GM12875 (cell line): ENCODE measurements around the gene HMGA1.

Experiments used
- H3K4me3 ChIP-seq: one replicate; pipeline ENCODE4 v1.5.1; 2011; ENCODE audit warnings: low read depth, low read length, control low read depth
- TF ChIP-seq, protein P1 (sequence below): IDR thresholded peaks from 2 replicates; pipeline ENCODE4 v1.5.1; 2011; ENCODE audit warnings: low read depth, mild to moderate bottlenecking, control low read depth, inconsistent platforms, low read length, moderate library complexity, borderline replicate concordance; ENCODE audit not compliant: insufficient read depth

Gene HMGA1

DNA sequence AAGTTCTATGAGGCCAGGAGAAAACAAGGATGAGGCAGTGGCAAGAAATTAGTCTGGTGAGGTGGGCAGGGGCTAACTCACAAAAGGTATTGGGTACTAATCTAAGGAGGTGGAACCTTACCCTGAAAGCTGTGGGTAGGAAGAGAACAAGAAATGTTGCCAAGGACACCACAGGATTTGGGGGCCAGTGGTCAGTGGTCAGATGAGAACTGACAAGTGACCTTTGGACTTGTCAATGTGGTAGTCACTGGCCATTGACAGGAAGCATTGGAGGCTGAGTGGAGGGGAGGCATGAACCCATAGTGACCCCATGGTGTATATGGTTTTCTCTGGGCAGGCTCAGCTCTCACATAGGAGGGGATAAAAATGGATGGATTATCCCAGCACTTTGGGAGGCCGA, 37.5 kb downstream of the HMGA1 start:
- TF ChIP-seq, protein P1, sequence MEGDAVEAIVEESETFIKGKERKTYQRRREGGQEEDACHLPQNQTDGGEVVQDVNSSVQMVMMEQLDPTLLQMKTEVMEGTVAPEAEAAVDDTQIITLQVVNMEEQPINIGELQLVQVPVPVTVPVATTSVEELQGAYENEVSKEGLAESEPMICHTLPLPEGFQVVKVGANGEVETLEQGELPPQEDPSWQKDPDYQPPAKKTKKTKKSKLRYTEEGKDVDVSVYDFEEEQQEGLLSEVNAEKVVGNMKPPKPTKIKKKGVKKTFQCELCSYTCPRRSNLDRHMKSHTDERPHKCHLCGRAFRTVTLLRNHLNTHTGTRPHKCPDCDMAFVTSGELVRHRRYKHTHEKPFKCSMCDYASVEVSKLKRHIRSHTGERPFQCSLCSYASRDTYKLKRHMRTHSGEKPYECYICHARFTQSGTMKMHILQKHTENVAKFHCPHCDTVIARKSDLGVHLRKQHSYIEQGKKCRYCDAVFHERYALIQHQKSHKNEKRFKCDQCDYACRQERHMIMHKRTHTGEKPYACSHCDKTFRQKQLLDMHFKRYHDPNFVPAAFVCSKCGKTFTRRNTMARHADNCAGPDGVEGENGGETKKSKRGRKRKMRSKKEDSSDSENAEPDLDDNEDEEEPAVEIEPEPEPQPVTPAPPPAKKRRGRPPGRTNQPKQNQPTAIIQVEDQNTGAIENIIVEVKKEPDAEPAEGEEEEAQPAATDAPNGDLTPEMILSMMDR, result no peak
- H3K4me3 ChIP-seq, result no peak overlapping the region

DNA sequence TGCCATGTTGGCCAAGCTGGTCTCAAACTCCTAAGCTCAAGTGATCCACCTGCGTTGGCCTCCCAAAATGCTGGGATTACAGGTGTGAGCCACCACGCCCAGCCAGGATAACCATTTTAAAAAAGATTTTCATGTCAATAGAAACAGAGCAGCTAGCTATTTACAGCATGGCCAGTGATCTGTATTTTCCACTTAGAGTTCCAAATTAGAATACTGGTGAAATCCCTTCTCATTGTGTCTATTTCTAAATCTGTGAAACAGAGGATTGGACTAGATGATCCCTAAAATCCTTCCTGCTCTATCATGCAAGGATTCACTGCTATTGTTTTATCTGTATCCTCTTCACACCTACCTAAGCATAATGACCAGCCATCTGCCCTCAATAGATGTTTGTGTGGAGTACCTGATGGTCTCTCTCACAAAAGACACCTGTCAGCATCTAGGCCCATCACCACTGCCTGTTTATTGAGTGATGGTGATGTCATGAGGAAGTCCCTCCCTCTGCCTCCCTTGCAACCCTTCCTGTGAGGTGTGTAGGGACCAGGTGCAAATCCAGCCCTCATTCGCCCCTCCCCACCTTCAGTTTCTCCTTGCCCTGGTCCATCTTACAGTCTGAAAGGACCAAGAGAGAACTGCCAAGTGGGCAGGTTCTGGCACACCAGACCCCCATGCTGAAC, 38.6 kb downstream of the HMGA1 start:
- TF ChIP-seq, protein P1, result no peak
- H3K4me3 ChIP-seq, result no peak overlapping the region

DNA sequence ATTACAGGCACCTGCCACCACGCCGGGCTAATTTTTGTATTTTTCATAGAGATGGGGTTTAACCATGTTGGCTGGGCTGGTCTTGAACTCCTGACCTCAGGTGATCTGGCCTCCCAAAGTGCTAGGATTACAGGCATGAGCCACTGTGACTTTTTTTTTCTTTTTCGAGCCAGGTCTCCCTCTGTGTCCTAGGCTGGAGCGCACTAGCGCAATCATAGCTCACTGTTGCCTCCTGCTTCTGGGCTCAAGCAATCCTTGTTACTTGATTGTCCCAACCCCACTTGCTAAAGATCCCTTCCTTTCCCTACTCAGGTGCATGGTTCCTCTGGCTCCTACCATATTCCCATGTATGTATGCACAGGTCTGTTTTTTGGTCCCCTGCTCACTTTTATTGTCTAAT, 39.5 kb downstream of the HMGA1 start:
- TF ChIP-seq, protein P1, result no peak

DNA sequence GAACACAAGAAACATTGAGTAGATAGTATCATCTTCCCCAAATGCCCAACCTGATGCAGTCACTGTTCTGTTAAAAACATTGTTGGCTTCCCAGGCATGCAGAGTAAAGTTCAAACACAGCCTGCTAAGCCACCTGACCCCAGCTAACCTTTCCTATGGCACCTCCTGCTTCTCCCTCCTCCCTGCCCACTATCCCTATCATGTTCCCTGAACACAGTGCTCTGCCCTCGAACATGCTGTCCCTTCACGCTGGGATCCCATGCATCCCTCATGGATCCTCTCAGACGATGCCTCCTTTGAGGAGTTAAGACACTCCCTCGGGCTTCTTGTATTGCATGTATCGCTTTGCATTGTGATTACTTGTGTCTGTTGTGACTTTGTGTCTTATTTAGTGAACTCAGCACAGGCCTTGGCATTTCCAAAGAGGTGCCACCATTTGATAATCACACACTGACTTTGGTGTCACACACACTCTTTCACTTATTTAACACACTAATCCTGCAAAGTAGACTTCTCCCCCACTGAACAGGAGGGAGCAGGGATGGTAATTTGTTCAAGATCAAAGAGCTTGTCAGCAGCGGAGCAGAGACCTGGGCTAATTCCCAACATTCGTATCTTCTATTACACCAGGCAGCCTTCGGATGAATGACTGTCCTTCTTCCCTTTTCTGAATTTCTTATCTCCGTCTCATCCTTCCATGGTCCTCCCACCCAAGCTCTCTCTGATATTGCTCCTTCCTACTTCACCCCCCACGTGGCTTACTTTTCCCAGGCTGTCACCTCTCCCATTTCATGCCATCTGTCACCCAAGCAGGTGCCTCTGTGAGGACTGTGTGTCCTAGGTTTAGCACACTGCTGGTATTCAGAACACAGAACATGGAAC, 40.4 kb downstream of the HMGA1 start:
- H3K4me3 ChIP-seq, result no peak overlapping the region
- TF ChIP-seq, protein P1, result no peak

More for the DNA sequence above, 39.5 kb downstream of the HMGA1 start:
- H3K4me3 ChIP-seq, result no peak overlapping the region

DNA sequence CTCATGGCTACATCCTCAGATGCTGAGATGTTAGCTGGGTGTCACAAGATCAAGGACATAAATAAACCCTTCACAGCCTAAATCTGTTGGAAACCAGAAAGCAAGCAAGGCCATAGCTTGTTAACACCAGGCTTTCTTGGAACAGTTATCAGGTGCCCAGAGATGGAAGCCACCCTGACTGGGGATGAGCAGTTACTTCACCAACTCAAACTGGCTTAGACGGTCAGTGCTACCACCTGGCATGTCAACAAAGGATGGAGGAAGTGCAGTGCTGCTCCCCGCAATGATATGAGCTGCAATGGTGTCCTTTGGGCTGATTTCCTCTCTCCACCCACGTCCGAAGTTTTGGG, 41.1 kb downstream of the HMGA1 start:
- H3K4me3 ChIP-seq, result no peak overlapping the region
- TF ChIP-seq, protein P1, result no peak

DNA sequence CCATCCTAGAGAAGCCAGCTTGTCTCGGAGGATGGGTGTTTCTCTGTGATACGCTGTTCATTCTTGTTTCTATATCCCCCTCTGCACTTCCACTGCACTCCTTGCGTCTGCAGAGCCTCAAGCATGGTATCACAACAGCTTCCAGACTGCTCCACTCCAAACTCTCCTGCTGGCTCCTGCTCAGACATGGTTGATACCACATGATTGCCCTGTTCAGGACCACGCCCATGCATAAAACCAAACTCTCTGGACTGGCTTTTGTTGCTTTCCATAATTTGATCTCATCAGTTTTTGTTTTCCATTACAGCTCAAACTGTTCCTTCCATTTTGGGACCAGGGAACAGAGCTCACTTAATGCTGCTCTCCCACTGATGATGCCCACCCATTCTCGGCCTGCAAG, 42.2 kb downstream of the HMGA1 start:
- TF ChIP-seq, protein P1, result no peak
- no peak overlapping the region for H3K4me3 ChIP-seq

DNA sequence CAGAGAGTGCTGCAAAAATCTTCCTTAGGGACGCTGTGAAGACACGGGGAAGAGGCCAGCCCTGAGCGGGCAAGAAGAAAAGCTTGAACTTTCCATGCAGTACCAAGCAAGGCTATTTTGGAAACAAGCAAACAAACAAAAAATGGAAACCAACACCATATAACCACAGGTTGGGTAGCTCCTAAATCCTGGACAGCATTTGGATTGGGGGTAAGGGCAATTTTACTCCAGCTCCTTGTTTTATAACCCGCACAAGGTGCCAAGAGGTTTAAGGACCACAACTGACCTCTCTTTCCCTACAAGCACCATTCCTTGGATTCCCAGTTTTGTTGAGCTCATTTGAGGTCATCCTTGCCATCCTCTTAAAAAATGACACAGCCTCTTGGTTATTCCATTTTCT, 43.5 kb downstream of the HMGA1 start:
- TF ChIP-seq, protein P1, result no peak
- H3K4me3 ChIP-seq, result no peak overlapping the region
